GM18508 (cell line): ENCODE results near the gene ARHGAP45.

Experiments
- ATAC-seq: cut with Tn5 transposase; IDR thresholded peaks from one replicate; pipeline ENCODE4 v1.9.1; 2021; ENCODE audit warnings: moderate number of reproducible peaks; ENCODE audit not compliant: insufficient read depth, unreplicated experiment

Gene ARHGAP45

GRCh38 chr19:1069009-1069779, 2.2 kb downstream of the ARHGAP45 start:
- no peak for ATAC-seq

DNA sequence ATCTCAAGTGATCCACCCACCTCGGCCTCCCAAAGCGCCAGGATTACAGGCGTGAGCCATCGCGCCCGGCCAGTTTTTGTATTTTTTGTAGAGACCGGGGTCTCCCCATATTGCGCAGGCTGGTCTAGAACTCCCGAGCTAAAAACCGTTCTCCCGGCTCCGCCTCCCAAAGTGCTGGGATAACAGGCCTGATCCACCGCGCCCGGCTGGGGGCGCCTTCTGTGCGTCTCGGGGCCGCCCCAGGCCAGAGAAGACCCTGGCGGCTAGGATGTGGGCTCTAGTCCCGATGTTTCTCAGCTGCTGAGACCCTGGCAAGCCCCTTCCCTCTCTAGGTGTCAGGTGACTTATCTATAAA, 3.6 kb downstream of the ARHGAP45 start:
- ATAC-seq: no peak

DNA sequence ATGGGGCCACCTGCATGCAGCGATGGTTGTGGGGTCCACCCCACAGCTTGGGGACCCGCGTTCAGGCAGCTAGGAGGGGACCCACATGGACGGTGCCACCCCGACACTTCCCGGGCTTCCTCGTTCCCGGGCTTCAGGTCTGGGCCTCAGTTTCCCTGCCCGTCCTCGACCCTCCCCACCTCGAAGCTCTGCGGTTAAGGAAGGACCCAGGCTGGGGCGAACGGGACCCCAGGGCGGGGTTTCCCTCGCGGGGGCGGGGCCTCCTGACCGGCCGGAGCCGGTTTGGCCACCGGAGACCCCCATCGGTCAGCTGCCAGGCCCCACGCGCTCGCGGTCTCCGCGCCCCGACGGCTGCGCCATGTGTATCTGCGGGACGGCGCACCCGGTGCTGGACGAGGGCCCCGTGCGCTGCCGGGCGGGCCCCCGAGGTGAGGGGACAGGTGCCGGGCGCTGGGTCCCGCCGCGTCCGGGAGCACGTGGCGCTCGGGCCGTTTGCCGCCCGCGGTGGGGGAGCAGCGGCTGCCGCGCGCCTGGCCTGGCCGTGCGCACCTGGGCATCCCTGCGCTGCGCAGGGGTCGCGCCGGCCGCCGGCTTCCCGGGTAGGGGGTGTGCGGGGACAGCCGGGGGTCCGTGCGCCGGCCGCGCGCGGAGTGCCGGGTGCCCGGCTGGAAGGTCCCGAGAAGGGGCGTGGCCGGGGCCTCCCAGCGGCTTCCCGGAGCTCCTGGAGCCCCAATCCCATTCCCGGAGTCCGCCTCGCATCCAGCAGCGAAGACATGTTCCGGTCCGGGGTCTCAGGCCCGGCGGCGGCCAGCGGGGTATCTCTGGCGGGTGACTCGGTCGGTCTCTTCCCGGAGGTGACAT, 4.2 kb downstream of the ARHGAP45 start:
- ATAC-seq: no peak

DNA sequence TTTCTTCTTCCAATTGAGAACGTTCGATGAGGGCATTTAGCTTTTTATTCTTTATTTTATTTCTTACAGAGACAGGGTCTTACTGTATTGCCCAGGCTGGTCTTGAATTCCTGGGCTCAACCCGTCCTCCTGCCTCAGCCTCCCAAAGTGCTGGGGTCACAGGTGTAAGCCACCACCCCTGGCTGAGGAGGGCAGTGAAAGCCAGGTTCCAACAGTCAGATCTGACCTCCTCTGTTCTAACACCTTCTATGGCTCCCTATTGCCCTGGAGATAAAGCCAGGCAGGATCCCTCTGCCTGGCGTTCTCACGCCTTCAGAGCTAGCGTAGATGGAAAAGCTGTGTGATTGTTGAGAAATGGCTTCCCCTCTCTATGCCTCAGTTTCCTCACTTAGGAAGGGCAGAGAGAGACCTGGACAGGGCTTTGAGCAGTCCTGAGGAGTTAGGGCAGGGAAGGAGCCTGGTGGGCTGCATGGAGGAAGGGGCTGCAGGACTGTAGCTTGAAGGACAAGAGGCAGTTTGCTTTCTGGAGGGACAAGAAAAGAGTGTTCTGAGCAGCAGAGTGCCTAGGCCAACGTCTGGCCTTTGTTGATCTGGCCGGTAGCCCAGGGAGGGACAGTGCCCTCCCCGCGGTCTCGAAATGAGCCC, 5.5 kb downstream of the ARHGAP45 start:
- ATAC-seq: no peak

DNA sequence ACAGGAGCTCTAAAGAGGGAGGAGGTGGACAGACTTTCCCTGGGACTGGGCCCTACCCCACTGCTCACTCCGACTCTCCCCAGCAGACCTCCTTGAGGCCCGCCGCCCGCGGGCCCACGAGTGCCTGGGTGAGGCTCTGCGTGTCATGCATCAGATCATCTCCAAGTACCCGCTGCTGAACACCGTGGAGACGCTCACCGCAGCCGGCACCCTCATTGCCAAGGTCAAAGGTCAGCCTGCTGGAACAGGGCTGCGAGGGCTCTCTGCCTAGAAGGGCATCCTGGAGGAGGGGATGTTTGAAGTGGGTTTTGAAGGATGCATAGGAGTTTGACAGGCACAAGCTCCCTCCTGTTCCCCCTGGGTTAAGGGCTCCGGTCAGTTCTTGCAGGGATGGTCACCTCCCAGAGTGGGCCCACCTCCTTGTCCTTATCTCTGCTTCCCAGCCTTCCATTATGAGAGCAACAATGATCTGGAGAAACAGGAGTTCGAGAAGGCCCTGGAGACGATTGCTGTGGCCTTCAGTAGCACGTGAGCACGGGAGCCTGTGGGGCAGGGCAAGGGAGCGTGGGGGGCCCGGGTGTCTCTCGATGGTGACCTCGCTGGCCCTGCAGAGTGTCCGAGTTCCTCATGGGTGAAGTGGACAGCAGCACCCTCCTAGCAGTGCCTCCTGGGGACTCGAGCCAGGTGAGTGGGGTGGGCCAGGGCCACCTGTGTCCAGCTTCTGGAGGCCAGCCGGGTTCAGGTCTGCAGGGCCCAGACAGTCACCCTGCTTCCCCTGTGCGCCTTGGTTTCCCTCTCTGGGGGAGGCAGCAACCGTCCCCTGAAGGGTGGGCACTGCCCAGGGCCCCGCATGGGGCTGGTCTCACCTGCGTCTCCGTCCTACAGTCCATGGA, 6.3 kb downstream of the ARHGAP45 start:
- ATAC-seq: no peak

DNA sequence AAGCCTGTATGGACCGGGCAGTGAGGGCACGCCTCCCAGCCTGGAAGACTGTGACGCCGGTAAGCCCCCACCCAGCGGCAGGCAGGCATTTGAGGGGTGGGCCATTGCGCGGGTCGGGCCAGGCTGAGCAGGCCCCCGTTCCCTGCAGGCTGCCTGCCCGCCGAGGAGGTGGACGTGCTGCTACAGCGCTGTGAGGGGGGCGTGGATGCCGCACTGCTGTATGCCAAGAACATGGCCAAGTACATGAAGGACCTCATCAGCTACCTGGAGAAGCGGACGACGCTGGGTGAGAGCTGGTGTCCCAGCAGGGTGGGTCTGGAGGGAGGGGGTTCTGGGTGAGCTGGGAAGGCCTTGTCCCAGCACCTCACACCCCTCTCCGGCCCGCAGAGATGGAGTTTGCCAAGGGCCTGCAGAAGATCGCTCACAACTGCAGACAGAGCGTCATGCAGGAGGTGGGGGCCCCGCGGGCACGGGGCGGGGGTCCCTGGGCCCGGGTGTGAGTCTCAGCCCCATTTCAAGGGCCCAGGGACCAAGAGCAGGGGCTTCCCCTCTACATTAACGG, 7.1 kb downstream of the ARHGAP45 start:
- no peak for ATAC-seq

- ATAC-seq: no peak
Observed at GRCh38 chr19:1074544-1075283, 7.7 kb downstream of the ARHGAP45 start.

- no peak for ATAC-seq
Observed at GRCh38 chr19:1076046-1076386, 9.0 kb downstream of the ARHGAP45 start.

- ATAC-seq: no peak
Observed at GRCh38 chr19:1076951-1077350, 10.0 kb downstream of the ARHGAP45 start.

- ATAC-seq: no peak
Observed at GRCh38 chr19:1079566-1080111, 12.7 kb downstream of the ARHGAP45 start.

DNA sequence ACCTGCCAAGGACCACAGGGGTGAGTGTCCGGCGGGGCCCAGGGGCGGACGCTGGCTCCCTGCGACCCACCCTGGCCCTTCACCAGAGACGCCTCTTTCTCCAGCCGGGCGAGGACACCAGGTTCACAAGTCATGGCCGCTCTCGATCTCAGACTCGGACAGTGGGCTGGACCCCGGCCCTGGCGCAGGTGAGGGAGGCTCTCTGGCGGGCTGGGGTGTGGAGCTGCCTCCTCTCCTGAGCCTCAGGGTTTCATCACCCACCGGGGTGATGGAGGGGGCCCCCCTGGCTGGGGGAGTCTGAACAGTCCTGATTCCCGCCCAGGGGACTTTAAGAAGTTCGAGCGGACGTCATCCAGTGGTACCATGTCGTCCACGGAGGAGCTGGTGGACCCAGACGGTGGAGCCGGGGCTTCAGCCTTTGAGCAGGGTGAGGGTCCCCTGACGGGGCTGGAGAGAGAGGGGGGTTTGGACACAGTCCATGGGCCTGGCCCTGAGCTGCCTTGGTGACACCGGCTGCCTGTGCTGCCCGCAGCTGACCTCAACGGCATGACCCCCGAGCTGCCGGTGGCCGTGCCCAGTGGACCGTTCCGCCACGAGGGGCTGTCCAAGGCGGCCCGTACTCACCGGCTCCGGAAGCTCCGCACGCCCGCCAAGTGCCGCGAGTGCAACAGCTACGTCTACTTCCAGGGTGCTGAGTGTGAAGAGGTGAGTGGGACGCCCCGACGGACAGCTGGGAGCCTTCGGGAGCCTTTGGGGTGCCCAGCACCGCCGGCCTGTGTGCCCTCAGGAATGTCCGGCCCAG, 13.6 kb downstream of the ARHGAP45 start:
- ATAC-seq: no peak

DNA sequence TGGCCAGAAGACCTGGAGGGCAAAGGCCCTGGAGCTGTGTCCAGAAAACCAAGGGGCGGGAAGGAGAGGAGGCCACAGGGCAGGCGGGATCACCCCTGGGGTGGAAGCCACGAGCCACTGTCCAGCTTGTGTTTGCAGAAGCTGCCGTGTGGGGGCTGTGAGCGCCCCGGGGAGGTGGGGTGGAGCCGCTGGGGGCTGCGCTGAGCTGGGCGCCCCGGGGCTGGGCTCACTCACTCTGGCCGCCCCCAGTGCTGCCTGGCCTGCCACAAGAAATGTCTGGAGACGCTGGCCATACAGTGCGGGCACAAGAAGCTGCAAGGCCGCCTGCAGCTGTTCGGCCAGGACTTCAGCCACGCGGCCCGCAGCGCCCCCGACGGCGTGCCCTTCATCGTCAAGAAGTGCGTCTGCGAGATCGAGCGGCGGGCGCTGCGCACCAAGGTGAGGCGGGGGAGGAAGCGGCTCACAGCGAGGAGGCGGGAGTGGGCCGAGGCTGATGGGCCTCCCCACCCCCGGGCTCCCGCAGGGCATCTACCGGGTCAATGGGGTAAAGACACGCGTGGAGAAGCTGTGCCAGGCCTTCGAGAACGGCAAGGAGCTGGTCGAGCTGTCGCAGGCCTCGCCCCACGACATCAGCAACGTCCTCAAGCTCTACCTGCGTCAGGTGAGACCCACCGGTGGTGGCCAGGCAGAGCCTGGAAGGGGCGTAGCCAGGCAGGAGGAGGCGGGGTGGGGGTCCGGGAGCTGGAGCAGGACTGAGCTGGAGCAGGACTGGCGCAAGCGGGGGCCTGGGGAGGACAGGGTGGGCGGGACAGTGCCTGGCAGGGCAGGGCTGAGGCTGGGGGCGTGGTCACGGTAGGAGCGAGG, 14.6 kb downstream of the ARHGAP45 start:
- ATAC-seq: no peak

- no peak for ATAC-seq
Observed at GRCh38 chr19:1082165-1082927, 15.4 kb downstream of the ARHGAP45 start.

GRCh38 chr19:1082928-1083816, 16.2 kb downstream of the ARHGAP45 start:
- no peak for ATAC-seq

DNA sequence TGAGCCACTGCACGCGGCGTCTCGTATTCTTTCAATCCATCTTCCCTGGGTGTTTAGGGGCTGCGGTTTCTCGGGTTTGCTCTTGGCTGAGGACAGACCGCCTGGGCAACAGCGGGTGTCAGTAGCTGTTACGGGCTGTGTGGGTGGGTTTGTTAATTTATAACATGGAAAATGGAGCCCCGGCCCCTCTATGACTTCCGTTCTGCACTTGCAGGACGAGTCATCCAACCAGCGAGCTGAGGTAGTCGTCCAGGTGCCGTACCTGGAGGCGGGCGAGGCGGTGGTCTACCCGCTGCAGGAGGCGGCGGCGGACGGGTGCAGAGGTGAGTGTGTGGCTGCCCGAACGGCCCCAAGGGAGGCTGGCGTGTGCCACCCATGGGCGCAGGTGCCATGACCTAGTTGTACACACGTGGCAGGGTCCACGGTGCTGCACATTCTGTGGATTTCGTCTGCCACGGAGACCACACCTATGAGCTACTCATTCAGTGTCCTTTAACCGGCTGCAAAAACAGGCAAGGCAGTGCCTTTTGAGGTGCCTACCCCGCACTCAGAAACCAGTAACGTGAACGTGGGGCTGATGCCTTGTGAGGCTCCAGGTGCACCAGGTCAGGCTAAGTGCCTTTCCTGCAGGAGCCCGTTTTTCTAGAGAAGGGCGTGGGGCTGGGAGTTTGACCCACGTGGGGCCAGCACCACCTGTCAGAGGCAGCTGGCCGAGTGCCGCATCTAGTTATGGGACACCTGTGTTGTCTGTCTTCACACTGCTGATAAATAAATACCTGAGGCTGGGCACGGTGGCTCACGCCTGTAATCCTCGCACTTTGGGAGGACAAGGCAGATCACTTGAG, 17.3 kb downstream of the ARHGAP45 start:
- no peak for ATAC-seq
